Measurements from ENCODE around the gene CSAD.

CSAD gene

DNA sequence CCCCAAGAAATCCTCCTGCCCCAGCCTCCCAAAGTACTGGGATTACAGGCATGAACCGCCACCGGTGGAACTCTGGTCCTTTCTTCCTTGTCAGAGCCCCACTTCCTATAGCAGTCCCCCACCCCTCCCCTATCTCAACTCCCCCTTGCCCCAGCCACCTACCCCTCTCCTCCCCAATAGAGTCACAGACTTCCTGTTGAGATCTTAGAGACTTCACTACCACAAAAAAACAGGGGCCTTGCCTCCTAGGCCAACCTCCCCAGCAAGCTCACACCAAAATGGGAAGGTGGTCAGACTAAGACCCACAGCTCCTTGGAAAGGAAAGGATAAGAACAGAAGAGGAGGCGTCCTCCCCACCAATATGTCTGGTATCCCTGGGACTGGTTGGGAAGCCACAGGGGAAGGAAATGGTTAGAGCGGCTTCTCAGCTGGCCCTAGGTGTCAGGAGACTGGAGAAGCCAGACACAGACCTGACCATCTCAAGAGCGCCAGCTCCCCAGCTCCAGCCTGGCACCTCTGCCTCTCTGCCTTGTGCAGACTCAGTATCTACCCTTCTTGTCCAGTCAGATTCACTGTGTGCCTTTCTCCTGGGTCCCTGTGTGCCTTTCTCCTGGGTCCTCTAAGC, 17.9 kb upstream of the CSAD start:
- DNase-seq (ENCODE audit: low read depth): no peak
- TF ChIP-seq, protein P1, sequence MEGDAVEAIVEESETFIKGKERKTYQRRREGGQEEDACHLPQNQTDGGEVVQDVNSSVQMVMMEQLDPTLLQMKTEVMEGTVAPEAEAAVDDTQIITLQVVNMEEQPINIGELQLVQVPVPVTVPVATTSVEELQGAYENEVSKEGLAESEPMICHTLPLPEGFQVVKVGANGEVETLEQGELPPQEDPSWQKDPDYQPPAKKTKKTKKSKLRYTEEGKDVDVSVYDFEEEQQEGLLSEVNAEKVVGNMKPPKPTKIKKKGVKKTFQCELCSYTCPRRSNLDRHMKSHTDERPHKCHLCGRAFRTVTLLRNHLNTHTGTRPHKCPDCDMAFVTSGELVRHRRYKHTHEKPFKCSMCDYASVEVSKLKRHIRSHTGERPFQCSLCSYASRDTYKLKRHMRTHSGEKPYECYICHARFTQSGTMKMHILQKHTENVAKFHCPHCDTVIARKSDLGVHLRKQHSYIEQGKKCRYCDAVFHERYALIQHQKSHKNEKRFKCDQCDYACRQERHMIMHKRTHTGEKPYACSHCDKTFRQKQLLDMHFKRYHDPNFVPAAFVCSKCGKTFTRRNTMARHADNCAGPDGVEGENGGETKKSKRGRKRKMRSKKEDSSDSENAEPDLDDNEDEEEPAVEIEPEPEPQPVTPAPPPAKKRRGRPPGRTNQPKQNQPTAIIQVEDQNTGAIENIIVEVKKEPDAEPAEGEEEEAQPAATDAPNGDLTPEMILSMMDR (IDR thresholded peaks at IDR 0.05; ENCODE audit: control insufficient read depth, extremely low read depth, insufficient read depth): no peak
- no peak overlapping the region for H3K4me3 ChIP-seq (ENCODE audit: low read depth, low read length)

DNA sequence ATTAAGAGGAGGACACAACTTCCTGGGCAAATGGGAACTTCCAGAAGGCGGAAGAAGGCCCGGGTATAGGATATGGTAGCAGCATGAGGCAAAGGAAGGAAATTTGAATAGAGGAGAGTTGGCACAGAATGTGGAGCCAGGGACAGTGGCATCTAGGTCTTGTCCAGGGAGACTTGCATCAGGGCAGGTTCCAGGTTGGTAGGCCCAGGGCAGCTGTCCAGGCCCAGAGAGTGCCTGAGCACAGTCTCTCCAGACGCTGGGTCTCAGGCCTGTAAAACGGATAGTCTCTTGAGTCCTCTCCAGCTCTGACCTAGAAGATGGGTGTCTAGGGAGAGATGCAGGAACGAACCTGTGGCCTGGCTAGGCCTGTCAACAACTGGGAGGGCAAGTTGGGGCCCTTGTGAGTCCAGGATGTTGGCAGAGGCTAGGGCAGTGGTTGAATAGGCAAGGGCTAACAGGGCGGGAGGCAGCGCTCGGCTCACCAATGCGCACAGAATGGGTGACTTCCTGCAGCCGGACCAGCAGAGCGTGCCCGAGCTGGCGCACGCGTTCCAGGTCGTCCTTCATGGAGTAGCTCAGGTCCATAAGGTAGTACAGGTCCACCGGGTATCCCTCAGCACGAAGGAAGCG, 16.4 kb upstream of the CSAD start:
- DNase-seq (ENCODE audit: low read depth): no peak
- no peak overlapping the region for H3K4me3 ChIP-seq (ENCODE audit: low read depth, low read length)
- TF ChIP-seq, protein P1 (IDR thresholded peaks at IDR 0.05; ENCODE audit: control insufficient read depth, extremely low read depth, insufficient read depth): no peak

DNA sequence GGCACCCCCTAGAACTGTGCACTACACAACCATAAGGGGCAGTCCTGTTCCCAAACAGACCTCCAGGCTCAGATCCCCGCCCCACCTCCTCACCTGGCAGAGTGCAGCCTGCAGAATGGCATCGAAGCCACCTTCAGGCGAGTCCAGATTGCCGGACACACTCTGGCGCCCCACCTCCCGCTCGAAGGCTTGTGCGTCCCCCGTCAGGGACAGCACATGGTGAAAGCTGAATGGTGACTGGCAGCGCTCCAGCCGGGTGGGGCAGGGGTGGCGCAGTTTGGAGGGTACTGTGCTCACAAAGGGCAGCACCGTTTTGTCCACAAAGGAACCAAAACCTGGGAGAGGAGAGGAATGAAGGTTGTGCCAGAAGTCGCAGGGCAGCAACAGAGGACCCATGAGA, 15.8 kb upstream of the CSAD start:
- DNase-seq (ENCODE audit: low read depth): no peak
- TF ChIP-seq, protein P1 (IDR thresholded peaks at IDR 0.05; ENCODE audit: control insufficient read depth, extremely low read depth, insufficient read depth): no peak
- H3K4me3 ChIP-seq (ENCODE audit: low read depth, low read length): no peak overlapping the region

DNA sequence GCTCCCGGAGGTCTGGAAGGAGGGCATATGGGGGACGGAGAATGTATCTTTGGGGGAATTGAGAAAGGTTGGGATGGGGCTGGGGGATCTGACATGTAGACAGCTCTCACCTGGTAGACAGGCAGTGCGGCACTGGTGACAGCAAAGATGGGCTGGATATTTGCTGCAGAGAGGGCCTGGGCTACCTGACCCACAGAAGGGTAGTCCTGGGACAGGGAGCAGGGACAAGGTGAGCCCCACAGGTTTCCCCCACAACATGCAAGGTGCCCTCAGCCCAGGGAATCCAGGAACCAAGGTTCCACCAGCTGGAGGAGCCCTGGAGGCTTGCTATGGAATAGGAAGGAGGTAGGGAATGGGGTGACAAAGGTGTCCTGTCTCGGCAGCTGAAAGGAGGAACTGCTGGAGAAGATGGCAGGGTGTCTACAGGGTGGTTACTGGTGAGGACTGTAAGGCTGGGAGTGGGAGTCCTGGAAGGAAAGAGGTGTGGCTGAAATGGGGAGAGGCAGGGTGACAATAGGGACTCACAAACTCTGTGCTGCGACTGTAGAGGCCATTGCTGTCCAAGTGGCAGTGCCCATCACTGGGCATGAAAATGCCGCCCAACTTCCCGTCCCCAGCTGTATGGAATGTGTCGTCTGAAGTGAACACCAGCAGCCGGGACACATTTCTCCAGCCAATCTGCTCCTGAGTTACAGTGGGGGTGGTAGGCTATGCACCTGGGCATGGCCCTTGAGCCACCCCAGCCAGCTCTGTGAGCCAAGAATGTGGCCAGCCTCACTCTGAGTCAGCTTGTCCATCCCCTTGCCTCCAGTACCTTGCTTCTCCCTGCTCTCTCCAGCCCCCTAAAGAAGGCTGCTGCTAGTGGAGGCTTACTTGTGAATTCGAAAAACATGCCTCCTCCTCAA, 15.0 kb upstream of the CSAD start:
- DNase-seq (ENCODE audit: low read depth): no peak
- TF ChIP-seq, protein P1 (IDR thresholded peaks at IDR 0.05; ENCODE audit: control insufficient read depth, extremely low read depth, insufficient read depth): no peak
- H3K4me3 ChIP-seq (ENCODE audit: low read depth, low read length): no peak overlapping the region

DNA sequence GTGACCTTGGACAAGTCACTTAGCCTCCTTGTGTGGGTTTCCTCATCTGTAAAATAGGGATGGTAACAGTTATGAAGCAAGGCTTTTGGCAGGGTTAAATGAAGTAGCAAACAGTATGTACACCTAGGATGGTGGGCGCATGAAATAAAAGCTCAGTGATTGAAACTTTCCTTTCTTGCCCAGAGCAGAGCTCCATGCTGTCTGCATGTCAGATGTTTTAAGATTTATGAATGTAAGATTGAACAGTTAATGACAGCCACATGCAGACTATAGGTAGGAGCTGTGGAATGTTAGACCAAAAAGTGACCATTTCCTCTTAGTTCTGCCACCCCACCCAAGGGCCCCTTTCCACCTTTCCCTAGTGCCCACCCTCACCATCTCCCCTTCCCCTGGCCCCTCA, 14.2 kb upstream of the CSAD start:
- TF ChIP-seq, protein P1 (IDR thresholded peaks at IDR 0.05; ENCODE audit: control insufficient read depth, extremely low read depth, insufficient read depth): no peak
- DNase-seq (ENCODE audit: low read depth): no peak
- no peak overlapping the region for H3K4me3 ChIP-seq (ENCODE audit: low read depth, low read length)

DNA sequence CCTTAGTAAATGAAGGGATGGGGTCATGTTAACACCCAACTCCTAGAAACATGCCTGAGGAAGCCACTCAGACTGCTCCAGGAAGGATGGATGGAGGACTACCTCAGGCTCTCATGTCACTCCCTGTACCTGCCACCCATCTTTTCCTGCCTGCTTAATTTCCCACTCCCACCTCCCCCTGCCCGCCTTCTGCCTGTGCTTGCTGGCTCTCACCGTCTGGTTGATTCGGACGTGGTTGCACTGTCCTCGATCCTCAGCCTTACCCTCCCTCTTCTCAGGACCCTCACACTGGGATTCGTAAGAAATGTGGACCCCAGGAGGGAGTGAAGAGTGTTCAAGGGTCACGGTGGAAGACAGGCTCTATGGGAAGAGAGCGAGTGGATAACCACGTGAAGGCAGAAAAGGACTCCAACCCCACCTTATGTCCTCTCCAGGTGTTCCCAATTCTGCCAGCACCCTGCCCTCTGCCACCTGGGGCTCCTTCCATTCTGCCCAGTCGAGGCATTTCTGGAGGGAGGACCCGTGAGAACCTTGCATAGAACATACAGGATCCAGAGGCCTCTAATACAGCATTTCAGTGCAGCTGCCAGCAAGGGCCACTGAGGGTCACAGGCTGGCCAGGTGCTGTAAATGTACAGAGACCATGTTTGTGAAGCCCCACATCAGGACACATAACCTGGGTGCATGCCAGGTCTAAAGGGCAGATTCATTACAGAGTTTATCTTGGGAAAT, 13.4 kb upstream of the CSAD start:
- H3K4me3 ChIP-seq (ENCODE audit: low read depth, low read length): no peak overlapping the region
- DNase-seq (ENCODE audit: low read depth): no peak
- TF ChIP-seq, protein P1 (IDR thresholded peaks at IDR 0.05; ENCODE audit: control insufficient read depth, extremely low read depth, insufficient read depth): no peak
